ENCODE measurements around the gene SH3GLB2. TPM values are rescaled to one million over a fixed set of nuclear protein-coding genes. Genes with fewer than 3 reads are reported as not detected.
"Not testable (repeated sequence)": the region's sequence is repeated elsewhere in the genome, so short reads cannot be mapped to it uniquely, and the experiment has no call there.

Gene SH3GLB2
- polyA plus RNA-seq, 12 donors, result 44.2 to 80.0 (median 61.7) TPM; not detected in 1

GRCh38 chr9:129002992-129003391 lies 25.1 kb downstream of the SH3GLB2 start:
- no peak for DNase-seq

- DNase-seq, result no peak
These were observed 26.4 kb downstream of the SH3GLB2 start for GRCh38 chr9:129001504-129002325.

GRCh38 chr9:128999581-129000206 lies 28.4 kb downstream of the SH3GLB2 start:
- DNase-seq, result no peak

GRCh38 chr9:128998462-128998861 lies 29.7 kb downstream of the SH3GLB2 start:
- no peak for DNase-seq

- DNase-seq, result no peak
These were observed 32.3 kb downstream of the SH3GLB2 start for GRCh38 chr9:128995791-128996190.

GRCh38 chr9:128992995-128993394 lies 35.1 kb downstream of the SH3GLB2 start:
- DNase-seq, result no peak

- peak; percentile 51 for DNase-seq
These were observed 40.3 kb downstream of the SH3GLB2 start for GRCh38 chr9:128987805-128988204.

GRCh38 chr9:128986671-128987070 lies 41.5 kb downstream of the SH3GLB2 start:
- DNase-seq, result no peak

- no peak for DNase-seq
These were observed 44.6 kb downstream of the SH3GLB2 start for GRCh38 chr9:128983536-128983935.

GRCh38 chr9:128979111-128979510 lies 49.0 kb downstream of the SH3GLB2 start:
- DNase-seq, result no peak

GRCh38 chr9:128972956-128973355 lies 55.2 kb downstream of the SH3GLB2 start:
- no peak for DNase-seq

- no peak for DNase-seq
These were observed 58.6 kb downstream of the SH3GLB2 start for GRCh38 chr9:128969491-128969890.

GRCh38 chr9:128961403-128961802 lies 66.7 kb downstream of the SH3GLB2 start:
- not testable (repeated sequence) for DNase-seq

Other genes with a start within 250 kb of the SH3GLB2 start
- gene TBC1D13, start 241.1 kb downstream of the SH3GLB2 start, polyA plus RNA-seq (ENCODE audit: insufficient read length in 12 of 12), result 10 to 100 TPM in 11 of 12 donors, not detected in 1; 24.0 to 43.9 (median 36.9) TPM
- 10 to 100 TPM in 8 of 12 donors, 1 to 10 TPM in 2, not detected in 2; 7.0 to 23.3 (median 13.3) TPM for gene ENDOG, start 209.8 kb downstream of the SH3GLB2 start, polyA plus RNA-seq (ENCODE audit: insufficient read length in 12 of 12)
- 10 to 100 TPM in 11 of 12 donors, not detected in 1; 18.4 to 29.3 (median 26.7) TPM for gene SPOUT1, start 198.5 kb downstream of the SH3GLB2 start, polyA plus RNA-seq (ENCODE audit: insufficient read length in 12 of 12)
- gene KYAT1, start 146.4 kb downstream of the SH3GLB2 start, polyA plus RNA-seq (ENCODE audit: insufficient read length in 12 of 12), result 1 to 10 TPM in 10 of 12 donors, not detected in 2; 4.0 to 7.5 (median 5.3) TPM
- gene LRRC8A, start 146.2 kb downstream of the SH3GLB2 start, polyA plus RNA-seq (ENCODE audit: insufficient read length in 12 of 12), result 10 to 100 TPM in 11 of 12 donors, not detected in 1; 15.2 to 24.4 (median 21.5) TPM
- 10 to 100 TPM in 11 of 12 donors, not detected in 1; 30.7 to 50.2 (median 39.8) TPM for gene PHYHD1, start 107.3 kb downstream of the SH3GLB2 start, polyA plus RNA-seq (ENCODE audit: insufficient read length in 12 of 12)
- gene DOLK, start 80.7 kb downstream of the SH3GLB2 start, polyA plus RNA-seq (ENCODE audit: insufficient read length in 12 of 12), result 10 to 100 TPM in 2 of 12 donors, 1 to 10 TPM in 9, not detected in 1; 6.8 to 10.6 (median 8.4) TPM
- gene NUP188, start 80.6 kb downstream of the SH3GLB2 start, polyA plus RNA-seq (ENCODE audit: insufficient read length in 12 of 12), result 10 to 100 TPM in 11 of 12 donors, not detected in 1; 23.3 to 44.2 (median 34.2) TPM
- 10 to 100 TPM in 10 of 12 donors, 1 to 10 TPM in 1, not detected in 1; 9.6 to 21.6 (median 13.6) TPM for gene MIGA2, start 8.3 kb upstream of the SH3GLB2 start, polyA plus RNA-seq (ENCODE audit: insufficient read length in 12 of 12)
- gene DOLPP1, start 52.8 kb upstream of the SH3GLB2 start, polyA plus RNA-seq (ENCODE audit: insufficient read length in 12 of 12), result 10 to 100 TPM in 6 of 12 donors, 1 to 10 TPM in 5, not detected in 1; 7.8 to 16.3 (median 10.1) TPM
- gene CRAT, start 82.5 kb upstream of the SH3GLB2 start, polyA plus RNA-seq (ENCODE audit: insufficient read length in 12 of 12), result 10 to 100 TPM in 11 of 12 donors, not detected in 1; 28.9 to 57.4 (median 39.2) TPM
- 100 to 1,000 TPM in 9 of 12 donors, 10 to 100 TPM in 2, not detected in 1; 73.2 to 155 (median 116) TPM for gene PTPA, start 83.1 kb upstream of the SH3GLB2 start, polyA plus RNA-seq (ENCODE audit: insufficient read length in 12 of 12)
- 10 to 100 TPM in 1 of 12 donors, 1 to 10 TPM in 10, not detected in 1; 2.3 to 10.3 (median 3.1) TPM for gene IER5L, start 149.9 kb upstream of the SH3GLB2 start, polyA plus RNA-seq (ENCODE audit: insufficient read length in 12 of 12)

Data from muscle of arm (tissue), 12 donors.